H1 (cell line): ENCODE data around the gene ASXL2. TPM values are rescaled to one million over a fixed set of nuclear protein-coding genes. Genes with fewer than 3 reads are reported as not detected.

Experiments
- ATF2 ChIP-seq: IDR thresholded peaks from 2 replicates; pipeline ENCODE4 v1.6.1; 2012; ENCODE audit warnings: low read length, inconsistent platforms
- BRCA1 ChIP-seq: IDR thresholded peaks from 2 replicates; pipeline ENCODE4 v1.6.1; 2012; ENCODE audit warnings: low read depth, low read length, improper control_type of control experiment
- RBBP5 ChIP-seq: IDR thresholded peaks from 2 replicates; pipeline ENCODE4 v1.7.1; 2012; ENCODE audit warnings: low read depth, mild to moderate bottlenecking, inconsistent platforms, low read length, moderate library complexity, borderline replicate concordance
- SIRT6 ChIP-seq: IDR thresholded peaks from one replicate; pipeline ENCODE4 v1.7.1; 2012; ENCODE audit warnings: low read length, inconsistent platforms
- SP1 ChIP-seq: IDR thresholded peaks from 2 replicates; pipeline ENCODE4 v1.6.1; 2011; ENCODE audit warnings: low read depth, low read length
- SUZ12 ChIP-seq: fragments of 200-600 bp; sonication (generic); IDR thresholded peaks from 2 replicates; pipeline ENCODE4 v1.6.1; 2012; ENCODE audit warnings: mild to moderate bottlenecking, inconsistent platforms, low read length, moderate library complexity, mixed read lengths
- USF2 ChIP-seq: IDR thresholded peaks from 2 replicates; pipeline ENCODE4 v1.6.1; 2011; ENCODE audit warnings: low read length, improper control_type of control experiment
- polyA plus RNA-seq, 7 experiments: library from polyadenylated mRNA; depleted of rRNA in 3 of 7; stranded (reverse) in 5 of 7; unstranded in 2 of 7; fragments of >200 nt in 5 of 7; fragments of 200-250 nt in 2 of 7; gene quantifications; 1 replicate in 5 of 7; 2 replicates in 1 of 7; 4 replicates in 1 of 7; pipeline versions ENCODE4 v1.2.1 to v1.2.3, GENCODE V29; 2011 to 2013; ENCODE audit warnings: missing spikeins in 2 of 7, mixed read lengths in 2 of 7
- total RNA-seq: library from RNA; stranded (reverse); fragmentation: NEBNext Ultra II Directional; extraction: Animal tissue kit (Norgen Biotek cat#: 25700); gene quantifications from 2 replicates; pipeline ENCODE4 v1.2.1, GENCODE V29; 2021

ASXL2 gene
- total and polyA plus RNA-seq, 2 of the 8 experiments (the other 6 are each of a cell fraction or from before 2014, with no cell fraction given), result 7.2 to 41.3 TPM

- TF ChIP-seq RBBP5 (no peak), ATF2 (no peak), SP1 (no peak), SUZ12 (no peak), BRCA1 (no peak), USF2 (no peak), SIRT6 (no peak)
Measured at GRCh38 chr2:25797620-25798488, 80.4 kb downstream of the ASXL2 start (continued).
